NCI-H446 (cell line): ENCODE measurements around the gene UBE3D.
"Not testable (repeated sequence)": the region's sequence is repeated elsewhere in the genome, so short reads cannot be mapped to it uniquely, and the experiment has no call there.

Source experiments
- DNase-seq, 2 experiments: peaks; one replicate each; lab custom pipeline; 2025; lab: John Stamatoyannopoulos, UW

Gene UBE3D

DNA sequence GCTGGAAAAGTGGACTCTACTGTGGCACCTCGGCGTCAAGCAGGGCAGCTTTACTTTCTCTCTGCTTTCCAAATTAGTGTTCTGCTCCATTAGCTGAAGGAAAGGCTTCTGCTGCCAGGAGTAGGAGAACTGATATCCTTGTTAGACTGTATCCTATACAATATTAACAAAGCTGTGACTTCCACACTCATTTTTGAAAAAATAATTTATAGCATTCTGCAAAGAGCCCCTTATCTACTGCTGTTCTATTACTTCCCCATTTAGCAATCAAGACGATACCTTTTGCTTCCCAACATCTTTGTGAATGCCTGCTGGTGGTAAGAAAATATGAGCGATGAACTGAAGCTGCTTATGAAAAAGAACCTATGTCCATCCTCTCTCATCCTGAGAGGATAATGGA lies 151.1 kb downstream of the UBE3D start:
- DNase-seq = no peak

DNA sequence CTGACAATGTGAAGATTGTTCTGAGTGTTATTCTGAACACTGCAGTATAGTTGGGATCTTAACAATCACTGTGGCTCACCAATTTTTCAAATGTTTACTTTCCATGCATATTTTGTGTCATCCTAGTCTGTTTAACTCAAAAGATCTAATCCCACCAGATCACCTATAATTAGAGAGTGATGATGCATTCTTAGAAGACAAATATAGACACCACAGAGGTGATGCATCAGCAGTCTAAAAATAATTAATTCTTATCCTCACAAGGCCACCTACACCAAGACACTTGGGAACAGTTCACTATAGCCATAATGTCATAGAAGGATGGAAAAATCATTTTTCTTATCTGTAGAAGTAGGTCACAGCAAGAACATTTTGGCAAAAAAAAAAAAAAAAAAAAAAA lies 154.8 kb downstream of the UBE3D start:
- DNase-seq = no peak

DNA sequence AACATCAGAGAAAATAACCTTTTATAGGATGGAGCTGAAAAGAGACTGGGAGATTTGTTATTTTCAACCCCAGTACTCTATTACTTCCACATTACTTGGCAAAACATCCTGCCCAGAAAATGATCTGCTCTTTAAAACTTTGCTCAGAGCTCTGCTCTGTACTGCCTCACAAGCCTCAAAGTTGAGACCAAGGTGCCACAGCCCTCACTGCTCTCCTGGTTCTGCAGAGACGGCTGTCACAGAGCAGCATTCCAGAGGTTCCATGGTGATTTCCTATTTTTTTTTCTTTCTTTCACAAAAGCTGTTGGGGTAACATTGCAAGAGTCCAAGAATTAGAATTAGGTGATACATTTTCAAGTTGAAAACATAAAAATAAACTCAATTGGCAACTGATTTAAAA lies 155.2 kb downstream of the UBE3D start:
- no peak for DNase-seq

DNA sequence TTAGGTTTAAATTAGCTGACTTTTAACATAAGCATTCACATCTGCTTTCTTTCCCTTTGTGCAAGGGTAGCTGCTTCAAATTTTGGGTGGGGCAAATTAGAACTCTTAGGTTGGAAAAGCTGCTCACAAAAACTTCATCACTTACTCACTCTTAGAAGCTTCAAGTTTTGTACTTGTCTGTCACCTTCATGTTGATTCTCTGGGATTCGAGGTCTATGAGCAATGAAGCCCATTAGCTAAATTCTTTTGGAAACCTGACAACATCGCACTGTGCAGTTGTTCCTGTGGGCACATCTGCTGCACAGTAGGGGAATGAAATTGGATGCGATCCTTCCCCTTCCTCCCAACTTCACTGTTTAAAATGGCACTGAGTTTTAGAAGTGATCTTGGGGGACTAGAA lies 156.1 kb downstream of the UBE3D start:
- no peak for DNase-seq

DNA sequence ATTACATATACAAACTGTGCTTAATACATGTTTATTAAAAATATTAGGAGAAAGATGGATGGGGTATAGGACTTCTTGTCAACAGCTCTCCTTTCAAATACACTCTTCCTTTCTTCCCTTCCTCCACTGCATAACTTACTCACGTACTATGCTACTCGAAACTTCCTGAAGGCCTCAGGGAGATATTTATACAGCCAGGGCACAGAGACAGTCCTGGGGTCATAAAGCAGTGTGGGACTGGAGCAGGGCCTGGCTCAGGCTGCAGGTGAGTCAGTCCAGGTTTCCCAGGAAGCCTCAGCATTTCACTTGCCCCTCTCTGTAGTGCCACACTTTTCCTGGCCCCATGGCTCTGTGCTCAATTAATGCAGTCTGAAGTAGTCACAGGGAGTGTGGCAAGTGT lies 157.0 kb downstream of the UBE3D start:
- DNase-seq = no peak

DNA sequence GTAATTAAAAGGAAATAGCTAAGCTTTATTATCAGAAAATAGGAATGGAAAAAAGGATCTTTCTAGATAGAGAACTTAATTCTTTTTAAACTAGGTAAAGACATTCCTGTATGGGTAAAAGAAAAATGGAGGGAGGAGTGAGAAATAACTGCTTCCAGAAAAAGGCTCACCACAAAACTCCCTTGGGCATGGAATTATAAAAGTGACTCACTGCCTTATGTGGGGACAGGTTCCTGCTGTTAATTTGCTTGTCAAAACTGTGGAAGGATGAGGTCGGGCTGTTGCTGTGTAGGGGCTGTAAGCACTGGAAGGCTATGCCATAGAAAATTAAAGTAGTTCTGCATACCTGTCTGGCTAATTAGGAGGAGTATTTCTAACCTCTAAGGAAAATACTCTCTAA lies 158.7 kb downstream of the UBE3D start:
- no peak for DNase-seq

DNA sequence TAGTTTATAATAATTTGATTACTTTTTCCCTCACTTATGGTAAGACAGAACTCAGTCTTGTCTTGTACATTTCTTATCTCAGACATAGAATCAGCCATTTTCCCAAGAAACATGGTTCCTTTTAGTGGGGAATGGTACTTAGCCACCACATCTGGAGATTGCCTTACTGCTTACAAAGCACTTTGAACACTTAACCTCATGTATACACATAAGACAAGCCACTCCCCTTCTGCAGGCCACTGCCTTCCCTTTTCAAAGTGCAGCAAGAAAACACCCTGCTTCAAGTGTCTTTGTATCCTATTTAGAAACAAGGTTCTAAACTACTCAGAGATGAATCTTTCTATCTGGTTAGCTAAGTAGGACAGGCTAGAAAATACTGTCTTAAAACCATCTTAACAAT lies 159.2 kb downstream of the UBE3D start:
- DNase-seq = no peak

DNA sequence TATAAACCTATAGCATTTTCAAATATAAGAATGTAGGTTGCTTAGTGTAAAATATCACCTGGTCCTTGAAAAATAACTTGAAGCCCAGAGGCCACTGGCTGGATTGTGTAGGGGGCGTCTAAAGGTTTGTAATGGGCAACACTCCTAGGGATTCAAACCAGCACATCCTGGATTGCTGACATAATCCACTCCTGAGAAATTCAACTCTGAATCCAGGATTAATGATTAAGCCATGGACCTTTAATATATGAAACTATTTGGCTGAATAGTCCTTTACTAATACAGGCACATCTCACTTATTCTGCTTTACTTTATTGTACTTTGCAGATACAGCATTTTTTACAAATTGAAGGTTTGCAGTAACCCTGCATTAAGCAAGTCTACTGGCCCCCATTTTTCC lies 160.8 kb downstream of the UBE3D start:
- no peak for DNase-seq

DNA sequence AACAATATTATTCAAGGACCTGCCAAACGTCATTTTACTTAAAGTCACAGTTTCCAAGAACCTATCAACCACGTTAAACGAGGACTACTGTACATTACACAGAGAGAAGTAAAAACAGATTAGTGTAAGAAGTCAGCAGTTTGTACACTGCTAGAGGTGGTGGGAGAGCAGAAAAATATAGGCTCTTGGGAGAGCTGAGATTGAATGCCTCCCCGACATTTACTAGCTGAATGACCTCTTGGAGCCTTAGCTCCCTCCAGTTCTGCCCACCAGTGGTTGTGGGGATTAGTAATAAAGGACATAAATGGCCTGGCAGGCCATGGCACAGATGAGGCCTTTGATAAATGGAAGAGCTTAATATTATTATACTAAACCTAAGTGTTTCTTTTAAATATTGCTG lies 161.4 kb downstream of the UBE3D start:
- DNase-seq = no peak

DNA sequence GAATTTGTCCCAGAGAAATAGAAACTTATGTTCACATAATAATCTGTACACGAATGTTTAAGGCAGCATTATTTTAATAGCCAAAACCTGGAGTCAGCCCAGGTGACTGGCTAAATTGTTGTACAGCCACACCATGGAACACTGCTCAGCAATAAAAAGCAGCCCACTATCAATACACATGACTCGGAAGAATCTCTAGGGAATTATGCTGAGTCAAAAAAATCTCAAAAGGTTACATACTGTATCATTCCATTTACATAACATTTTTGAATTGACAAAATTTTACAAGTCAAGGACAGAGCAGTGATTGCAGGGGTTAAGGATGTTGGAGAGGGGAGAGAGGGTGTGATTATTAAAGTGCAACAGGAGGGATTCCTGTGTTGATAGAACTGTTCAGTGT lies 163.4 kb downstream of the UBE3D start:
- no peak for DNase-seq

DNA sequence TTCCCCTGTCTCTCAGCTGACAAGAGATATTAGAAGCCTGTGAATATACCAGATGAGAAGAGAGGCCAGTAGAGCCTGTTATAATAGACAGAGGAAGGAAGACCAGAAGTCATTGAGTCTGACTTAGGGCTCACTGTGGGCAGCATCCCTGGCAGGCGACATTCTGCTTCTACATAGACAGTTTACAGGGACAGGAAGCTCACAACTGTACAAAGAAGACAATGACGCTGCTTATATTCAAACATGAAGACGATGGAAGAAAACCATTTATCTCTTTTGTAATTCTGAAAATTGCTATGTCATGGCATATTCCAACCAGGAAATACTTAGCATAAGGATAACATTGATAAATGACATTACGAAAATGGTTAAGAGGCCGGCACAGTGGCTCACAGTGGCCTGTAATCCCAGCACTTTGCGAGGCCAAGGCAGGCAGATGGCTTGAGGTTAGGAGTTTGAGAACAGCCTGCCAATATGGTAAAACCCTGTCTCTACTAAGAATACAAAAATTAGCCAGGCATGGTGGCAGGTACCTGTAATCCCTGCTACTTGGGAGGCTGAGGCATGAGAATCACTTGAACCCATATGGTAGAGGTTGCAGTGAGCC lies 170.9 kb downstream of the UBE3D start:
- no peak for DNase-seq

DNA sequence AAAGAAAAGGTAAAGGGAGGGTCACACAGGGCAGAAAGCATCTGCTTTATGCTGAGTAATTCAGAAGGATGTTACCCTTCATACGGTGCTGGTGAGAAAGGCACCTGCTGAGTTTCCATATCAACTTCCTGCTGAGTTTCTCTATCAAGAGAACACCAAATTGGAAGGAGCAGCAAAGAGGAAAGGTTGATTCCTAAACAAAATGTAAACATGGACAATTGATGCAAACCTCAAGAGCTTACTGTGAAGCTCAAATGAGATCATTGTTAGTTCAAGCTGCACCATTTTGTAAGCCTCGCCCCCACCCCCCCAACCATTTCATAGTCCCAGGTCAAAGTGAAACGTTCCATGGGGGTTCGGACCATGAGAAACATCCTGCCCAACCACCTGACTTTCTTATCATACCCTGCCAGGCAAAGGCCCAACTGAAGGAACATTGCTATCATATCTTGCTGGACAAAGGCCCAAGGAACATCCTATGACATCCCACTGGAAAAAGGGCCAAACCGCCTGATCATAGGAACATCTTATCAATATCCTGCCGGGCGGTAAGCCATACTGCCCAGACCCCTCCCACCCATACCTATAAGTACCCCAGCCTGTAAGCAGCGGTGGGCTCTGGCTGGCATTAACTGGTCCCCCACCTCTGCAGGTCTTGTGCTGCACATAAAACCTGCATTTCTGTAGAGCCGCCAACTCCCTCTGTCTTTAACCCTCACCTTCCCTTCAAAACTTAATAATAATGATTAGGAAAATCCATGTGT lies 171.6 kb downstream of the UBE3D start:
- DNase-seq = no peak

DNA sequence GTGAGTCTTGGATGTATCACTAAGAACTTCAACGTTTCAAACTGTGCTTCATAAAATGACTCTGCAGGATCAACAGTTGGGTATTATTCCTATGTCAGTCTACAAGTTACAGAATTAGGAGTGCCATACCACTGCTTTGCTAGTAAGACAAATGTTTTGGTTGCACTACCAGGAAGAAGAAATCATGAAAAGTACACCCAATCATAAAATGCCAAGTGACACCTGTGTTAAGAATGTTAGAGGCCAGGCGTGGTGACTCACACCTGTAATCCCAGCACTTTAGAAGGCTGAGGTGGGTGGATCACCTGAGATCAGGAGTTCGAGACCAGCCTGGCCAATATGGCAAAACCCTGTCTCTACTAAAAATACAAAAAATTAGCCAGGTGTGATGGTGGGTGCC lies 174.1 kb downstream of the UBE3D start:
- not testable (repeated sequence) for DNase-seq

DNA sequence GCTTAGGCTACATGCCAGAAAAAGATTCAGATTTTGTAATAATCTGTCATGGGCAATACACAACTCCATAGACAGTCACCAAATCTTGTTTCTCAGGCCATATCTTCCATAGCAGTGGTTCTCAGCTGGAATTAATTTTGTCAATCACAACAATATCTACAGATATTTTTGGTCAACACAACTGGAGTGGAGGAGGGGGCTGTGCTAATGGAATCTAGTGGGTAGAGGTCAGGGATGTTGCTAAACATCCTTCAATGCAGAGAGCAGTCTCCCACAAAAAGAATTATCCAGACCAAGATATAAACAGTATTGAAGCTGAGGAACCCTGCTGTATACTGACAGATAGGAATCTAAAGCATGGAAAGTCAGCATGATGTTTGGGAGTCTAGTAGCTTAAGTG lies 174.6 kb downstream of the UBE3D start:
- no peak for DNase-seq

DNA sequence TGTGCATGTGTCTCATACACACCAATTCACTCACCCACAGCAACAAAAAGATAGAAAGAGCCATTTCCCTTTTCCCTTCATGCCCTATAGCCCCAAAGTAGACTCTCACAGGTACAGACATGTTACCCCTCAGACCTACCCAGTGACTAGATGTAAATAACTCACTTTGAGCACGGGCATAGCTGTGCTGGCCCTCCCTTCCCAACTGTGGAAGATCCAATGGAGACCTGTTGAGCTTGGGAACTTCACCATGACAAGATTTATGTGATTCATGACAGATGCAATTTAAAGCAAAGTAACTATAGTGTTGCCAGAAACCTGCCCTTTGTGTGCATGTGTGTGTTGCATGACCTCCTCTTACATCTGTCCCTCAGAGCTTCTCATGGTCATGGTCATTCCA lies 175.4 kb downstream of the UBE3D start:
- no peak for DNase-seq

DNA sequence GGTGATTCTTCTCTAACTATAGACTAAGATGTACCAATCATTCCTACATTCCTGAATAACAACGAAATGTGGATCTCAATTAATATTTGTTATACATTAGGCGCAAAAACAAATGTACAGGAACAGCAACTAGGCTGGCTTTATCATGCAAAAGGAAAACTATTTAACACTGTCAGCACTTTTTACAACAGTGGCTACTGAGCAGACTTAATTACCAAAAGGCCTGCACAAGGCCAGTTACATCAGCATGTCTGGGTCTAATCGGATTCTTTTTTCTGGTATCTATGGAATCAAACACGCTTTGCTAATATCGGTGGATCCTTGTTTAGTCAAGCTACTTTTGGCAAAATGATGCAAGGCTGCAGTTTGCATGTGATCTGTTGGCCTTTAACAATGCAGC lies 176.5 kb downstream of the UBE3D start:
- no peak for DNase-seq

DNA sequence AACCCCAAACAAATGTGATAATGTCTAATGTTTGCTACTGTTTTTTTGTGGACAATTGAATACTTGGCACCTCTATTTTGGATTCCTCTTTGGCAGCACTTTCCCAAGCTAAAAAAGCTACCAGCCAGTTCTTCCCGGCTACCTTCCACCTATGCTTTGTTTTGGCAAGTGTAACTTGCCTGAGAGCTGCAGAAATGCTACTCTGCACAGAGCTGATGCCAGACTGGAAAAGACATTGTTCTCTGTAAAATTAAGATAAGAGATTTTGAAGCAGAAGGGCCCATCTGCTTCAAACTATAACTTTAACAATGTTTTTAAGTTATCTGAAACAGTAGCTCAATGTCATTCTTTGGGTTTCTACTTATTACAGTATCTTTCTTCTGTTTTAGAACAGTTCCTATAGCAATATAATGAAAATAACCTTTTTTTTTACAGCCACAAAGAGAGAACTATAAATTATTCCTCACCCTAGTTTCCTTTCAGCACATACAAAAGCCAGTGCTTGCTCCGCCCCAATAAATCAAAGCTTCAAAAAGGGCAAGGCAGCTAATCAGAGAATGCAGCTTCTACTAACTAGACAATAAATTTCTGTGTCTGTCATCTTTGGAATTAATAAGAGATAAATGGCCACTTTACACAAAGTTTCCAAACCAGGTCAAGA lies 183.1 kb downstream of the UBE3D start:
- DNase-seq = no peak

DNA sequence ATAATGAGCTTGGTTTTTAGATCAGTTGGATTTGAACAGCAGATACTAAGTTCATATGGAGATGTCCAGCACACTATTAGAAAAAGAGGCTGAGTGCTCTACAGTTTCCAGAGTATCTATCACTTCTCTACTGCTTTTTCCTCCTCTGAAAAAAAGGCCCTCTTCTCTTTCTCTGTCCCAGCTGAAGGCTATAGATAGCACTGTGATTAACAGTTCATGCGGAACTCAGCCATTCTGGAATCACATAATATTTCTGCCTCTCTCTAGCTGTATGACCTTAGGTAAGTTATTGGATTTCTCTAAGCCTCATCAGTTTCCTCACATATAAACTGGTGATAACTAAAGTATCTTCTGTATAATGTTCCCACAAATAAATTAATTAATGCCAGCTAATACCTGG lies 184.1 kb downstream of the UBE3D start:
- DNase-seq = no peak

DNA sequence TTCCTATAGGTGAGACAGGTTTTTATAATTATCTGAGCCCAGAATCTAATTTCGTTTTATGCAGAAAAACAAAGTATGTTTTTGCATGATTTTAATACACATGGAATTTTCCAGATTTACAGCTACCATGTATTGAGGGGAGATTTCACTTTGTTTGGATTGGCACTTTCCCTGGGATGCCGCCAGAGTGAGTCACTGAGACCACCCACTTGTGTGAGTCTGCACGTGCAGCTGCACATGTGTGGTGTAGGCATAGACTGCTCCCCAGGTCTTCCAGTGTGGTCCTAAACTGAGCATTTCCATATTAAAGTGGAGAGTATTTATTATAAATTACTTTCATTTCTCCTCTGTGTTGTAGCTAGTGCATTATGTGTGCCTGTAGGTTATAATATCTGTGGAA lies 186.8 kb downstream of the UBE3D start:
- no peak for DNase-seq

DNA sequence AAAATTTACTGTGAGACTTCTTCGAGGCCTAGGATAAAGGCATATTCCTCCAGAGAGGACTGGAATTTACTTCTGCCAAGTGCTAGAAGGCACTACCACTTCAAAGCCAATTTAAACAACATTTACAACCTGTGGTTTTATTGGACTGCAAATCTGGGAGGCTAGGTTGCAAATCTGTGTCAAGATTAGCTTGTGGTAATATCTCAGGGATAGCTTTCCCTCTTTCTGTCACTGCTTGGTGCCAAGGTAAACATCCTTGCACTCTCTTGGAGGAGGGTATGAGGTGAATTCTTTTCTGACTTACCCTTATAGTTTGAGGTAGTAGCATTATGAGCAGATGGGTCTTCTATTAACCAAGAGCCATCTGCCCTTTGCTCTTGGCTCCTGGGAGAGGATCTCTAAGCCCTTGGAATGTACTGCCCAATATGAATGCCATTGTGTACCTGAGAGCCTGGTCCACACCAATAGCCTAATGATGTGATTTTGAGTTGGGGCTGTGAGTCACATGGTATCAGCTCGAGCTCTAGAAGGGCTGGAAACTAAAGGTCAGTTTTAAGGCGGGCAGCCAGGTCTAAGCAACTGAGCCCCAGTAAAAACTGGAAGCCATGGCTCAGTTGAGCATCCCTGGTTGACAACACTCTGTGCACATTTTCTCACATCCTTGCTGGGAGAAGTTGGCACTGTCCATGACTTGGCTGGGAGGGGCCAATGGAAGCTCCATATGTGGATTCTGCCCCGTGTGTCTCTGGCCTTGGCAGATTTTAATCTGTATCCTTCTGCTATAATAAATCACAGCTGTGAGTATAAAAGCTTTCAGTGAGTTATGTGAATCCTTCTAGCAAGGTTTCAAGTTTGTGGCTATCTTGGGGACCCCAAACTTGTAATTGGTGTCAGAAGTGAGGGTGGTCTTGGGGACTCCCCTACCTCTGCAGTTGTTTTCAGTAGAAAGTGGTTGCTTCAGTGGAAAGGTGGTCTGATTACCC lies 188.1 kb downstream of the UBE3D start:
- DNase-seq = peak in 1 of 2 experiments; percentile 13

DNA sequence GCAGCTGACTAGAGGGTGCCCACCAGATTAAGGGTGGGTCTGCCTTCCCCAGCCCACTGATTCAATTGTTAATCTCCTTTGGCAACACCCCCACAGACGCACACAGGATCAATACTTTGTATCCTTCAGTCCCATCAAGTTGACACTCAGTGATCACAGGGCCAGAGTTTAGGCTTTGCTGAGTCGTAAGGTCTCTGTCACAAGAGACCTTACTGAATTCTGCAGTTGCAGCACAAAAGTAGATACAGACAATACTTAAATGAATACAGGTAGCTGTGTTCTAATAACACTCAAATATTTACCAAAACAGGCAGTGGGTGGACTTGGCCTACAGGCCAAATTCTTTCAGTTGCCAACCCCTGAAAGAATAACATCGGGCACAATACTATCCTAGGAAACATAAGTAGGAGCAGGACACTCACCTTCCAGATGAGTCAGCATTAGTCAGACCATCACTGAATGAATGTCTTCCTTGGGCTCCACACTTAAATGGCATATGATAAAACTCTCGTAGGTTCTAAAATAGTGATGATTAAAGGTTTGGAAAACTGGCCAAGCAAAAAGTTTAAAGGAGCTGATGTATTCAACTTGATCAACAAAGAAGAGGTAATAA lies 190.0 kb downstream of the UBE3D start:
- DNase-seq = no peak

DNA sequence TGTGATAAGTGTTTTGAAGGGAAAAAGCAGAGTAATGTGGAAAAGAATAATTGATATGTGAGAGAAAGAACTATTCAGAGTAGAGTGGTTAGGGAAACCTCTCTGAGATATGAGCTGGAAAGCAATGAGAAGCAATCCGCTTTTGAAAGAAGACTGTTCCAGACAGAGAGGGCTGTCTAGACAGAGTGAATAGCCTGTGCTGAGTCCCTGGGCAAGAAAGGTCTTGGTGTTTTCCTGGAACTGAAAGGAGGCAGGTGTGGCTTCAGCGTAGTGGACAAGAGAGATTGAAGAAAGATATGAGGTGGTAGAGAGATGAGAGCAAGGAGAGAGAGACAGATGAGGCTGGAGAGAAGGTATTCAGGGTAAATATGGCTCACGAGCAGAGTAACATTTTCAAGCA lies 190.8 kb downstream of the UBE3D start:
- no peak for DNase-seq
